Nephron (organoid): ENCODE measurements around the gene CACNA2D4.

Source experiments
- H3K27ac Mint-ChIP-seq, 3 experiments: 2 replicates each; pipeline ENCODE4 v1.8.0; 2020; ENCODE audit warnings: mixed read lengths in 3 of 3, mild to moderate bottlenecking in 2 of 3, moderate library complexity in 1 of 3
- H3K27me3 Mint-ChIP-seq: 2 replicates; pipeline ENCODE4 v1.8.0; 2021; ENCODE audit warnings: low read depth, mild to moderate bottlenecking, moderate library complexity, mixed read lengths
- H3K36me3 Mint-ChIP-seq: 2 replicates; pipeline ENCODE4 v1.8.0; 2020; ENCODE audit warnings: low read depth, mixed read lengths
- H3K4me1 Mint-ChIP-seq: 2 replicates; pipeline ENCODE4 v1.8.0; 2020; ENCODE audit warnings: mixed read lengths
- H3K4me3 Mint-ChIP-seq, 3 experiments: 2 replicates each; pipeline ENCODE4 v1.8.0; 2020; ENCODE audit warnings: mild to moderate bottlenecking in 3 of 3, mixed read lengths in 3 of 3, moderate library complexity in 2 of 3
- H3K9me3 Mint-ChIP-seq: 2 replicates; pipeline ENCODE4 v1.8.0; 2020; ENCODE audit warnings: mixed read lengths
- CTCF ChIP-seq, 3 experiments: fragments of 200-600 bp; sonication (generic); IDR thresholded peaks; one replicate each; pipeline ENCODE4 v1.5.0; 2021; ENCODE audit warnings: antibody characterized with exemption in 3 of 3; ENCODE audit not compliant: unreplicated experiment in 3 of 3

The CACNA2D4 gene

DNA sequence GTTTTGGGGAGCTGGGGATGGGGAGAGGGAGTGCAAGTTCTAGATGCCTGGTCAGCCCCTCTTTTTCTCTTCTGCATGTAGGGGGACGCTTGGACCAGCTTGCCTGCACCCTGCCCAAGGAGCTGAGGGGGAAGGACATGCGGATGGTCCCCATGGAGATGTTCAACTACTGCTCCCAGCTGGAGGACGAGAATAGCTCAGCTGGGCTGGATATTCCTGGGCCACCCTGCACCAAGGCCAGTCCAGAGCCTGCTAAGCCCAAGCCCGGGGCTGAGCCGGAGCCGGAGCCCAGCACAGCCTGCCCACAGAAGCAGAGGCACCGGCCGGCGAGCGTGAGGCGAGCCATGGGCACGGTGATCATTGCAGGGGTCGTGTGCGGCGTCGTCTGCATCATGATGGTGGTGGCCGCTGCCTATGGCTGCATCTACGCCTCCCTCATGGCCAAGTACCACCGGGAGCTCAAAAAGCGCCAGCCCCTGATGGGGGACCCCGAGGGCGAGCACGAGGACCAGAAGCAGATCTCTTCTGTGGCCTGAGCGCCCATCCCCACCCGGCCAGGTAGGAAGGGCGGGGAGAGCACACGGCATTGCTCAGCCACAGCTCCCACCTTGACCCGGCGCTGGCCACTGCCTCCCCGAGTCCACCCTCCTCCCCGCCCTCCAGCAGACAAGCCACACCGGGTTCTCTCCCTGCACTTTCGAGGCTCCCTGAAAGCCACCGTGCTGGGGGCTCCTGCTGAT lies 84.1 kb downstream of the CACNA2D4 start:
- TF ChIP-seq CTCF (IDR thresholded peaks at IDR 0.05; ENCODE audit: unreplicated experiment in 3 of 3): no peak
- no peak overlapping the region for H3K4me3 Mint-ChIP-seq
- H3K27ac Mint-ChIP-seq: no peak overlapping the region
- H3K27me3 Mint-ChIP-seq: peaks cover 62% of the 10 kb centered on the region
- H3K4me1 Mint-ChIP-seq: peaks cover 18% of the 10 kb centered on the region
- H3K9me3 Mint-ChIP-seq: no peaks in the 10 kb centered on the region
- H3K36me3 Mint-ChIP-seq: no peaks in the 10 kb centered on the region

- no peaks in the 10 kb centered on the region for H3K36me3 Mint-ChIP-seq
- H3K27me3 Mint-ChIP-seq: peaks cover 61% of the 10 kb centered on the region
- peaks cover 17% of the 10 kb centered on the region for H3K4me1 Mint-ChIP-seq
- no peaks in the 10 kb centered on the region for H3K9me3 Mint-ChIP-seq
- H3K4me3 Mint-ChIP-seq: no peak overlapping the region
- H3K27ac Mint-ChIP-seq: no peak overlapping the region
- TF ChIP-seq CTCF (IDR thresholded peaks at IDR 0.05; ENCODE audit: unreplicated experiment in 3 of 3): no peak
Observed at GRCh38 chr12:1833596-1834028, 84.8 kb downstream of the CACNA2D4 start.

- H3K4me3 Mint-ChIP-seq: no peak overlapping the region
- peaks cover 62% of the 10 kb centered on the region for H3K27me3 Mint-ChIP-seq
- H3K4me1 Mint-ChIP-seq: peaks cover 11% of the 10 kb centered on the region
- no peak for TF ChIP-seq CTCF (IDR thresholded peaks at IDR 0.05; ENCODE audit: unreplicated experiment in 3 of 3)
- no peak overlapping the region for H3K27ac Mint-ChIP-seq
- no peaks in the 10 kb centered on the region for H3K9me3 Mint-ChIP-seq
- H3K36me3 Mint-ChIP-seq: no peaks in the 10 kb centered on the region
Observed at GRCh38 chr12:1832801-1833595, 85.5 kb downstream of the CACNA2D4 start.

DNA sequence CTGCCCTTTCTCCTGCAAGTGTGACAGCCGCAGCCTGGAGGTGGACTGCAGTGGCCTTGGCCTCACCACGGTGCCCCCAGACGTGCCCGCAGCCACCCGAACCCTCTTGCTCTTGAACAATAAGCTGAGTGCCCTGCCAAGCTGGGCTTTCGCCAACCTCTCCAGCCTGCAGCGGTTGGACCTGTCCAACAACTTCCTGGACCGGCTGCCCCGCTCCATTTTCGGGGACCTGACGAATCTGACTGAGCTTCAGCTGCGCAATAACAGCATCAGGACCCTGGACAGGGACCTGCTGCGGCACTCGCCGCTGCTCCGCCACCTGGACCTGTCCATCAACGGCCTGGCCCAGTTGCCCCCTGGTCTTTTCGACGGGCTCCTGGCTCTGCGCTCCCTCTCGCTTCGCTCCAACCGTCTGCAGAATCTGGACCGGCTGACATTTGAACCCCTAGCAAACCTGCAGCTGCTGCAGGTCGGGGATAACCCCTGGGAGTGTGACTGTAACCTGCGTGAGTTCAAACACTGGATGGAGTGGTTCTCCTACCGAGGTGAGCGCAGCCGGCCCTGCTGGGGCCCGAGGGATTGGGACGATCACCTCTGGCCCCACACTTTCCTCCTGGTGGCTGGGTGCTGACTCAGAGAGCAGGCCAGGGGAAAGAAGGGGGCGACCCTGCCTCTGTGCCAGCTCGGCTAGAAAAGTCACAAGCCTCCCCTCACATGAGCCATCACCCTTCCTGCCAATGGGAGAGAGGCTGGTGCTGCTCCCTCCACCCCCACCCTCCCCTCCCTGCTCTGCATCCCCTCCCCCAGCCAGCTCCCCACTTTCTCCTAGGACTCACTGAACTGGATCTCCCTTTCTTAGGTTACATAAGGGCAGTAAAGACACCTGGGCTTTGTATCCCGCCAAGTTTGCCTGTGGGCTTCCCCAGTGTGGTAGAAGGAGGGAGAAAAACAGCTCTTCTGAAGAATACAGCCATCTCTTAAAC lies 87.2 kb downstream of the CACNA2D4 start:
- Mint-ChIP-seq H3K36me3 (no peaks in the 10 kb centered on the region), H3K9me3 (no peaks in the 10 kb centered on the region)

More for the DNA sequence above, 87.2 kb downstream of the CACNA2D4 start:
- Mint-ChIP-seq H3K27ac (no peak overlapping the region), H3K4me1 (peaks cover 4% of the 10 kb centered on the region), H3K4me3 (no peak overlapping the region), H3K27me3 (peaks cover 66% of the 10 kb centered on the region)
- no peak for TF ChIP-seq CTCF (IDR thresholded peaks at IDR 0.05; ENCODE audit: unreplicated experiment in 3 of 3)
